Endothelial cell of umbilical vein (primary cell): ENCODE results near the gene TFF1. TPM values are rescaled to one million over a fixed set of nuclear protein-coding genes. Genes with fewer than 3 reads are reported as not detected.

Source experiments
- BruUV-seq: library from RNA; stranded (reverse); fragments of 400-500 nt; replicated peaks from 2 replicates; lab custom pipeline; 2021; lab: Mats Ljungman, UMichigan
- CTCF ChIA-PET: fragments of 300-600, 350-600 bp; sonication (Branson Sonifier 250); formaldehyde crosslinking; loops from one replicate; lab custom pipeline; 2021; ENCODE audit warnings: antibody characterized with exemption, inconsistent platforms; lab: Charles Lee
- POLR2A ChIA-PET: fragments of 300-600, 350-600 bp; sonication (Branson Sonifier 250); formaldehyde crosslinking; loops from one replicate; lab custom pipeline; 2021; ENCODE audit warnings: antibody characterized with exemption, inconsistent platforms; lab: Charles Lee
- DNase-seq: peaks from one replicate; pipeline ENCODE4 v3.0.0-alpha.2; 2011; ENCODE audit warnings: low read depth, low spot score
- FAIRE-seq: peaks from 2 replicates; lab custom pipeline; 2011; peaks lifted over from hg19 to GRCh38; lab: Jason Lieb, UNC
- H2AFZ ChIP-seq: 2 replicates; pipeline ENCODE4 v1.6.0; 2012; ENCODE audit warnings: low read depth, low read length, control low read depth, inconsistent platforms
- H3K27ac ChIP-seq: 2 replicates; pipeline ENCODE4 v1.5.1; 2011; ENCODE audit warnings: low read depth, mild to moderate bottlenecking, control low read depth, low read length, moderate library complexity; ENCODE audit not compliant: insufficient read depth
- H3K27me3 ChIP-seq, 2 experiments: 2 replicates each; pipeline versions ENCODE4 v1.6.0 to v1.6.1; 2011; ENCODE audit warnings: low read length in 2 of 2, mixed read lengths in 1 of 2; ENCODE audit not compliant: control insufficient read depth in 2 of 2, insufficient read depth in 2 of 2
- H3K36me3 ChIP-seq, 2 experiments: 2 replicates in 1 of 2; 3 replicates in 1 of 2; pipeline ENCODE4 v1.5.1; 2011; ENCODE audit warnings: low read length in 2 of 2, mild to moderate bottlenecking in 1 of 2, moderate library complexity in 1 of 2; ENCODE audit not compliant: control insufficient read depth in 2 of 2, insufficient read depth in 2 of 2; ENCODE audit errors: extremely low read depth in 1 of 2
- H3K4me1 ChIP-seq: 3 replicates; pipeline ENCODE4 v1.5.1; 2011; ENCODE audit warnings: mild to moderate bottlenecking, low read length; ENCODE audit not compliant: control insufficient read depth, insufficient read depth; ENCODE audit errors: extremely low read depth
- H3K4me2 ChIP-seq: 2 replicates; pipeline ENCODE4 v1.6.1; 2011; ENCODE audit warnings: low read length, control low read depth, mixed read lengths; ENCODE audit not compliant: insufficient read depth
- H3K4me3 ChIP-seq, 3 experiments: fragments of 200-600 bp in 1 of 3; sonication (generic), shearing (Covaris generic) in 1 of 3; replicated peaks in 1 of 3; 2 replicates each; pipeline ENCODE4 v1.5.1; 2011 to 2016; ENCODE audit warnings: control low read depth in 3 of 3, low read length in 3 of 3, mild to moderate bottlenecking in 2 of 3, inconsistent platforms in 1 of 3, low read depth in 1 of 3, moderate library complexity in 1 of 3; ENCODE audit not compliant: insufficient read depth in 1 of 3
- H3K79me2 ChIP-seq: 2 replicates; pipeline ENCODE4 v1.6.0; 2012; ENCODE audit warnings: low read length, inconsistent platforms; ENCODE audit not compliant: control insufficient read depth, insufficient read depth
- H3K9ac ChIP-seq: replicated peaks from 2 replicates; pipeline ENCODE3; 2011; ENCODE audit warnings: low read length, control low read depth; ENCODE audit not compliant: insufficient read depth; ENCODE audit errors: extremely low read depth
- H3K9me1 ChIP-seq: replicated peaks from 3 replicates; pipeline ENCODE4 v1.6.0; 2011; ENCODE audit warnings: mild to moderate bottlenecking, low read length; ENCODE audit not compliant: control insufficient read depth, insufficient read depth; ENCODE audit errors: extremely low read depth
- H3K9me3 ChIP-seq: replicated peaks from 2 replicates; pipeline ENCODE4 v1.5.1; 2012; ENCODE audit warnings: low read length, inconsistent platforms; ENCODE audit not compliant: control insufficient read depth, insufficient read depth
- H4K20me1 ChIP-seq: replicated peaks from 2 replicates; pipeline ENCODE3; 2011; ENCODE audit warnings: mild to moderate bottlenecking, low read length; ENCODE audit not compliant: control insufficient read depth, insufficient read depth; ENCODE audit errors: extremely low read depth
- EZH2 ChIP-seq: IDR thresholded peaks from 2 replicates; pipeline ENCODE4 v1.6.1; 2012; ENCODE audit warnings: borderline replicate concordance, low read depth, mild to moderate bottlenecking, moderate library complexity, low read length, inconsistent platforms; ENCODE audit not compliant: severe bottlenecking
- FOS ChIP-seq: IDR thresholded peaks from 2 replicates; pipeline ENCODE4 v1.6.1; 2011; ENCODE audit warnings: mild to moderate bottlenecking, low read length, moderate library complexity, borderline replicate concordance; ENCODE audit not compliant: insufficient read depth
- GATA2 ChIP-seq: IDR thresholded peaks from 2 replicates; pipeline ENCODE4 v1.7.0; 2011; ENCODE audit warnings: low read depth, mild to moderate bottlenecking, moderate library complexity, mixed read lengths, low read length; ENCODE audit not compliant: insufficient read length, insufficient read depth
- MYC ChIP-seq: IDR thresholded peaks from one replicate; pipeline ENCODE4 v1.6.1; 2011; ENCODE audit warnings: mild to moderate bottlenecking, low read depth, low read length
- POLR2A ChIP-seq: IDR thresholded peaks from 2 replicates; pipeline ENCODE4 v1.6.1; 2012; ENCODE audit warnings: low read depth, mild to moderate bottlenecking, control low read depth, low read length
- POLR2AphosphoS5 ChIP-seq: IDR thresholded peaks from 2 replicates; pipeline ENCODE4 v1.6.1; 2012; ENCODE audit warnings: low read depth, mild to moderate bottlenecking, control low read depth, low read length, moderate library complexity; ENCODE audit not compliant: insufficient read depth
- dilution Hi-C: fragments of 300-500 bp; cut with MboI; formaldehyde crosslinking; loops from one replicate; pipeline ENCODE4 v1.15.0; 2019; ENCODE audit warnings: low sequenced_read_pairs; ENCODE audit not compliant: extremely low pct_ligation_motif_present
- intact Hi-C: fragments of 100-400 bp; cut with micrococcal nuclease; formaldehyde crosslinking; loops from one replicate; pipeline ENCODE4 v1.10.0; 2022
- polyA plus RNA-seq, 4 experiments: library from polyadenylated mRNA; depleted of rRNA in 3 of 4; stranded (reverse) in 3 of 4; unstranded in 1 of 4; fragments of >200 nt; gene quantifications; 2 replicates each; pipeline versions ENCODE4 v1.2.1 to v1.2.3, GENCODE V29; 2011 to 2012; ENCODE audit warnings: missing spikeins in 1 of 4
- total RNA-seq: library from RNA; stranded (reverse); gene quantifications from 2 replicates; pipeline ENCODE4 v1.2.3, GENCODE V29; 2021
- TF ChIP-seq, protein P1 (sequence below): IDR thresholded peaks from 2 replicates; pipeline ENCODE4 v1.6.1; 2011; ENCODE audit not compliant: insufficient read depth, insufficient read length
- TF ChIP-seq, protein P2 (sequence below), 2 donors: IDR thresholded peaks; 1 replicate in 1 of 2; 2 replicates in 1 of 2; pipeline ENCODE4 v1.5.1; 2011; ENCODE audit warnings: low read length in 2 of 2, mild to moderate bottlenecking in 2 of 2, moderate library complexity in 2 of 2, control low read depth in 1 of 2, inconsistent platforms in 1 of 2, low read depth in 1 of 2; ENCODE audit not compliant: insufficient read depth in 1 of 2; ENCODE audit errors: extremely low read depth in 1 of 2

Gene TFF1
- total and polyA plus RNA-seq, 2 donors (not counting 3 experiments of a cell fraction or from before 2014, with no cell fraction given): not detected

DNA sequence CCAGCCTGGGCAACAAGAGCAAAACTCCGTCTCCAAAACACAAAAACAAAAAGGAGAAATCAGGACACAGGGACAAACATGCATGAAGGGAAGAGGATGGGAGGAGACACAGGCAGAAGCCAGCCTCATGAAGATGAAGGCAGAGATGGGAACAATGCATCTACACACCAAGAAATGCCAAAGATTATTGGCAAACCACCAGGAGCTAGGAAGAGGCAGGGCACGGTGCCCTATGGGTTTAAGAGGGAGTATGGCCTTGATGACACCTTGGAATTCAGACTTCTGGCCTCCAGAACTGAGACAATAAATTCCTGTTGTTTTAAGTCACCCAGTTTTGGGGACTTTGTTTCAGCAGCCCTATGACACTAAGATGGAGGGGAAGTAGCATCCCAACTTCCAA, 24.4 kb upstream of the TFF1 start:
- no TSS peak for BruUV-seq
- intact Hi-C loops (no loop called here), dilution Hi-C loops (no loop called here)
- FAIRE-seq: no peak
- Histone ChIP-seq H3K27me3 (peaks cover 4 to 31% of the 10 kb centered on the region in 2 experiments), H3K4me3 (no peak overlapping the region), H4K20me1 (no peaks in the 10 kb centered on the region), H3K79me2 (no peaks in the 10 kb centered on the region), H3K9ac (no peak overlapping the region), H3K4me1 (no peaks in the 10 kb centered on the region), H3K4me2 (no peak overlapping the region), H3K27ac (no peak overlapping the region), H3K9me3 (no peaks in the 10 kb centered on the region), H3K36me3 (no peaks in the 10 kb centered on the region), H2AFZ (no peak overlapping the region), H3K9me1 (no peaks in the 10 kb centered on the region)
- no peak for DNase-seq
- ChIA-PET POLR2A (no interaction called here), CTCF (no interaction called here)
- TF ChIP-seq POLR2AphosphoS5 (no peak), MYC (no peak), POLR2A (no peak), EZH2 (no peak), GATA2 (no peak)
- TF ChIP-seq, protein P1, sequence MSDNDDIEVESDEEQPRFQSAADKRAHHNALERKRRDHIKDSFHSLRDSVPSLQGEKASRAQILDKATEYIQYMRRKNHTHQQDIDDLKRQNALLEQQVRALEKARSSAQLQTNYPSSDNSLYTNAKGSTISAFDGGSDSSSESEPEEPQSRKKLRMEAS: no peak

DNA sequence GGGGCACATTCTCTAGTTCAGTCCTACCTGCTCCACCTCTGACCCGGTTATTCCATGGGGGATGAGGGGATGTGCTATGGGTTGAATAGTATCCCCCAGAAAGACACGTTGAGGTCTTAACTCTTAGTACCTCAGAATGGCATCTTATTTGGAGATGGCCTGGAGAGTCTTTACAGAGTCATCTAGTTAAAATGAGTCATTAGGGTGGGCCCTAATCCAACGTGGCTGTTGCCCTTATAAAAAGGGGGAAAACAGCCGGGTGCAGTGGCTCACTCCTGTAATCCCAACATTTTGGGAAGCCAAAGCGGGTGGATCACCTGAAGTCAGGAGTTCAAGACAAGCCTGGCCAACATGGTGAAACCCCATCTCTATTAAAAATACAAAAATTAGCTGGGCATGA, 23.9 kb upstream of the TFF1 start:
- DNase-seq: no peak
- no peaks in the 10 kb centered on the region for H4K20me1 ChIP-seq
- TF ChIP-seq FOS (no peak), POLR2AphosphoS5 (no peak), POLR2A (no peak), GATA2 (no peak)
- TF ChIP-seq, protein P1: no peak
- TF ChIP-seq, protein P2, sequence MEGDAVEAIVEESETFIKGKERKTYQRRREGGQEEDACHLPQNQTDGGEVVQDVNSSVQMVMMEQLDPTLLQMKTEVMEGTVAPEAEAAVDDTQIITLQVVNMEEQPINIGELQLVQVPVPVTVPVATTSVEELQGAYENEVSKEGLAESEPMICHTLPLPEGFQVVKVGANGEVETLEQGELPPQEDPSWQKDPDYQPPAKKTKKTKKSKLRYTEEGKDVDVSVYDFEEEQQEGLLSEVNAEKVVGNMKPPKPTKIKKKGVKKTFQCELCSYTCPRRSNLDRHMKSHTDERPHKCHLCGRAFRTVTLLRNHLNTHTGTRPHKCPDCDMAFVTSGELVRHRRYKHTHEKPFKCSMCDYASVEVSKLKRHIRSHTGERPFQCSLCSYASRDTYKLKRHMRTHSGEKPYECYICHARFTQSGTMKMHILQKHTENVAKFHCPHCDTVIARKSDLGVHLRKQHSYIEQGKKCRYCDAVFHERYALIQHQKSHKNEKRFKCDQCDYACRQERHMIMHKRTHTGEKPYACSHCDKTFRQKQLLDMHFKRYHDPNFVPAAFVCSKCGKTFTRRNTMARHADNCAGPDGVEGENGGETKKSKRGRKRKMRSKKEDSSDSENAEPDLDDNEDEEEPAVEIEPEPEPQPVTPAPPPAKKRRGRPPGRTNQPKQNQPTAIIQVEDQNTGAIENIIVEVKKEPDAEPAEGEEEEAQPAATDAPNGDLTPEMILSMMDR (IDR thresholded peaks at IDR 0.05; ENCODE audit: extremely low read depth in 1 of 2, insufficient read depth in 1 of 2, low read depth in 1 of 2, low read length in 2 of 2): no peak
- intact Hi-C loops: no loop called here
- BruUV-seq: no TSS peak
- H3K9me3 ChIP-seq: no peaks in the 10 kb centered on the region
- POLR2A ChIA-PET: no interaction called here
- H3K27me3 ChIP-seq: peaks cover 4 to 30% of the 10 kb centered on the region in 2 experiments
- H3K79me2 ChIP-seq: no peaks in the 10 kb centered on the region
- no peaks in the 10 kb centered on the region for H3K36me3 ChIP-seq
- H2AFZ ChIP-seq: no peak overlapping the region
- no peaks in the 10 kb centered on the region for H3K9me1 ChIP-seq
- H3K4me3 ChIP-seq: no peak overlapping the region
- no peak for FAIRE-seq
- H3K9ac ChIP-seq: no peak overlapping the region
- CTCF ChIA-PET: no interaction called here
- no peak overlapping the region for H3K27ac ChIP-seq
- dilution Hi-C loops: no loop called here
- H3K4me2 ChIP-seq: no peak overlapping the region
- no peaks in the 10 kb centered on the region for H3K4me1 ChIP-seq
